GM20431 (cell line): Measurements from ENCODE around the gene GIPC1.
"Not testable (repeated sequence)": the region's sequence is repeated elsewhere in the genome, so short reads cannot be mapped to it uniquely, and the experiment has no call there.

ENCODE experiments used
- in situ Hi-C: fragments of 300-500 bp; cut with MseI, MboI; formaldehyde crosslinking; loops from one replicate; pipeline ENCODE4 v1.15.0; 2020; ENCODE audit warnings: low sequenced_read_pairs; ENCODE audit not compliant: unreplicated experiment

Gene GIPC1

DNA sequence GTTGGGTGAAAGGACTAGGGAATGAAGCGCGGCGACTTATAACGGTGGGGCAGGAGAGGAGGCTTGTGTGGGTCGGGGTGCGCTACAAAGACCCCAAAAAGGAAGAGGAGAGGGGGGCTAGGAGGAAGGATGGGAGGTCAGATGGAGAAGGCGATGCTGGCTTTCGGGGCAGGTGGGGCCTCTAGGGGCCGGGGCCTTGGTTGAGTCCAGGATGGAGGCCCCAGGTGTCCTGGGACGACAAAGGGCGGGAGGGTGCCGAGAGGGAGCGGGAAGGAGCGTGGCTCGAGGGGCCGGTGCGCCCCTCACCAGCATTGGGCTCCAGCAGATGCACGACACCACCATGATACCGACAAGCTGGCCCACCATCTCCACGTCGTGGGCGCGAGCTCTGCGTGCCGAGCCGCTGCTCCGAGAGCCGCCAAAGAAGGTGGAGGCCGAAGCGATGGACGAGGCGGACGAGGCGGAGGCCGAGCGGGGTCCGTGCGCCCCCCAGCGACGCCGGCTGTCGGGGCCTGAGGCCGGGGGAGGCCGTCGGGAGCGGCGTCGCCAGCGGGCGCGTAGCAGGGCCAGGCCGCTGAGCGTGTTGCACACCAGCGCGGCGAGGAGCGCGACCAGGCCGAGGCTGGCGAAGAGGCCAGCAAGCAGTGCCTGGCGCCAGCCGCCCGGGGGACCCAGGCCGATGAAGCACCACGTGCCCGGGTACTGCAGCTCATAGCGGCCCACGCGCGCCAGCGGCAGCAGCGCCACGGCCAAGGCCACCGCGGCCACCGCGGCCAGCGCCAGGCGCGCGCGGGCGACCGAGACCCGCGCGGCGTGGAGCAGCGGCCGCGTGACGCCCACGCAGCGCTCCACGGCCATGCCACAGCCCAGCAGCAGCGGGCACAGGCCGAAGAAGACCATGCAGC lies 22.6 kb downstream of the GIPC1 start:
- in situ Hi-C loops: no loop called here

DNA sequence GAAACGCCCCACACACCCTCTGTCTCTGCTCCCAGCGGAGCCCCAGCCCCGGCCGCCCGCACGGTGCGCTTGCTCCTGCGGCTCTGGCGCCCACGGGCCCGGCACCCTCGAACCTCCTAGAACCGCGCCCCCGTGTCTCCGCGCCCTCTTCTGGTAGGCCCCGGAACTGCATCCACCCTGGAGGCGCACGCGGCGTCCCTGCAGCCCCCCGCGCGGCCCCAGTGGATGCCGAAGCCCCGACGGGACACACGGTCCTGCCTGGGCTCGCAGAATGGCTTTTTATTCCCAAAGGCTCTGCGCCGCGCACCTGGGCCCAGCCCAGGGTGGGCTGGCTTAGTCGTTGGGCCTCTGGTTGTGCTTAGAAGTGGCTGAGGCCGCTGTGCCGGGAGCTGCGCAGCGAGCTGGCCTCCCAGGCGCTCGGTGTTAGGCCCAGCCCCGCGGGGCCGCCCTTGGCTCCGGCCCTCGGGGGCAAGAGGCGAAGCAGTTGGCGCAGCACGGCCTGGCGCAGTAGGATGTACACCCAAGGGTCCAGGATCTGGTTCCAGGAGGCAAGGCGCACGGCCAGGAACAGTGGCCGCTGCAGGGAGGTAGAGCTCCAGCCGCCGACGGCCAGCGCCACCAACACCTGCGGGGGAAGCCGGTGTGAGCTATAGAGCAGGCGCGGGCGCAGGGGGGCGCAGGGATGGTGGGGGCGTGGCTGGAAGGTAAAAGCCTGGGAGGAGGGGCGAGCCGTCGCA lies 23.6 kb downstream of the GIPC1 start:
- in situ Hi-C loops: no loop called here

DNA sequence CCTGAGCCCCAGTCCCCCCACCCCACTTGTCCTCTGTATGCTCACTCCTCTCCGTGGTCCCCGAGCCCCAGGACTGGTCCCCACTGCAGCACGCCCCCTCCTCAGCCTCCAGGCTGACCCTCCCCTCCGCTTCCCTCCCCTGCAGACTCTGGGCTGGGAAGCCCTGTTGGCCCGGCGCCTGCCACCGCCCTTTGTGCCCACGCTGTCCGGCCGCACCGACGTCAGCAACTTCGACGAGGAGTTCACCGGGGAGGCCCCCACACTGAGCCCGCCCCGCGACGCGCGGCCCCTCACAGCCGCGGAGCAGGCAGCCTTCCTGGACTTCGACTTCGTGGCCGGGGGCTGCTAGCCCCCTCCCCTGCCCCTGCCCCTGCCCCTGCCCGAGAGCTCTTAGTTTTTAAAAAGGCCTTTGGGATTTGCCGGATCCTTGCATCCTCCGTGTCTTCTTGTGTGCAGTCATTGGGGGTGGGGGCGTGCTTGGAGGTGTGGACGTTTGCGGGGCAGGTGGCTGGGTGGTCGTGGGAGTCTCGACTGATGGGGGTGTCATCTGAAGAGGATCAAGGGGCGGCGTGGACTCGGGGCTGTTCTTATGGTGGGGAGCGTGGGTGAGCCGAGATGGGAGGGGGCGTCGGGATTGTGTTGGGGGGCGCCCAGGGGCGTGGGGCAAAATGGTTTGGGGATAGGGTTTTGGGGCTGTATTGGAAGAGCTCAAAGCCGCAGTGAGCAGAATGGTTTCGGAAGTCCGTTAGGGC lies 24.3 kb downstream of the GIPC1 start:
- in situ Hi-C loops: no loop called here

DNA sequence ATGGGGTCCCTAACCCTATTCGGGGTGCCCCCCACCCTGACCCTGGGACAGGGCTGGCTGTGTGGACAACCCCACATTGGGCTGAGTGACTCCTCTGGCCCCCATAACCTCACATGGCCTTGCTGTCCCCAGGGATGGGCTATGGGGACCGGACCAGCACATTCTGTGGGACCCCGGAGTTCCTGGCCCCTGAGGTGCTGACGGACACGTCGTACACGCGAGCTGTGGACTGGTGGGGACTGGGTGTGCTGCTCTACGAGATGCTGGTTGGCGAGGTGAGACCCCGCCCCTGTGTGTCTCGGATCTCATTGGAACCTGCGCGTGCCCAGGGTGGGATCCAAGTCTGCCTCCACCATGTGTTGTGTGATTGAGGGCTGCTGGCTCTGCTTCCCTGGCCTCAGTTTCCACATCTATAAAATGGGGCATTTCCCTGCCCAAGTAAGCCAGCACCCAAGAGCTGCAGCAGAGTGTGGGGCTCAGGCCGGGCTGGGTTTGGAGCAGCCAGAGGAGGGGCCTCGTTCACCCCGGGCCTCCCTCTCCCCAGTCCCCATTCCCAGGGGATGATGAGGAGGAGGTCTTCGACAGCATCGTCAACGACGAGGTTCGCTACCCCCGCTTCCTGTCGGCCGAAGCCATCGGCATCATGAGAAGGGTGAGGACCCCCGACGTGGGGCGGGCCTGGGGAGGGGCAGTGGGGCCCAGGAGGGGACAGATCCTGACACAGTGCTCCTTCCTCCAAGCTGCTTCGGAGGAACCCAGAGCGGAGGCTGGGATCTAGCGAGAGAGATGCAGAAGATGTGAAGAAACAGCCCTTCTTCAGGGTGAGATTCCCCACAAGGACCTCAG lies 25.7 kb downstream of the GIPC1 start:
- in situ Hi-C loops: no loop called here

DNA sequence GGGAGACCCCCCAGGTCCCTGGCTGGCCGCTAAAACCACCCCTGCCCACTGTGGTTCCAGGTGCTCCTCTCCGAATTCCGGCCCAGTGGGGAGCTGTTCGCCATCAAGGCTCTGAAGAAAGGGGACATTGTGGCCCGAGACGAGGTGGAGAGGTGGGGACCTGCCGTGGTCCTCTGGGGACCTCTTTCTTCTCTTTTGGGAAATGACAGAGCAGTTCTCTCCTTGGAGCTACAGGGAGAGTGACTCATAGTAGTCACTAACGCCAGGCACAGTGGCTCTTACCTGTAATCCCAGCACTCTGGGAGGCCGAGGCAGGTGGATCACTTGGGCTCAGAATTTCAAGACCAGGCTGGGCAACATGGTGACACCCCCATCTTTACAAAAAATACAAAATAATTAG lies 28.1 kb downstream of the GIPC1 start:
- in situ Hi-C loops: no loop called here

DNA sequence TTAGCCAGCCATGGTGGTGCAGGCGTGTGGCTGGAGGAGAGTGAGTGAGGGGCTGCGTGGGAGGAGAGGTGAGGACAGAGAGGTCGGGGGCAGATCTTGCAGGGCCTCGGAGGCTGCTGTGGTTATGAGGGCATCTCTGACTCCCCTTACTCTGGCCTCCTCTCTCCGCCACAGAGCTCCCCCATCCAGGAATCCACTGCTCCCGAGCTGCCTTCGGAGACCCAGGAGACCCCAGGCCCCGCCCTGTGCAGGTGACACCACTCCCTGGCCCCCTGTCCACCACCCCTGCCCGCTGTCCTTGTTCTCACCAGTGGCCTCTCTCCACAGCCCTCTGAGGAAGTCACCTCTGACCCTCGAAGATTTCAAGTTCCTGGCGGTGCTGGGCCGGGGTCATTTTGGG lies 28.5 kb downstream of the GIPC1 start:
- in situ Hi-C loops: no loop called here

DNA sequence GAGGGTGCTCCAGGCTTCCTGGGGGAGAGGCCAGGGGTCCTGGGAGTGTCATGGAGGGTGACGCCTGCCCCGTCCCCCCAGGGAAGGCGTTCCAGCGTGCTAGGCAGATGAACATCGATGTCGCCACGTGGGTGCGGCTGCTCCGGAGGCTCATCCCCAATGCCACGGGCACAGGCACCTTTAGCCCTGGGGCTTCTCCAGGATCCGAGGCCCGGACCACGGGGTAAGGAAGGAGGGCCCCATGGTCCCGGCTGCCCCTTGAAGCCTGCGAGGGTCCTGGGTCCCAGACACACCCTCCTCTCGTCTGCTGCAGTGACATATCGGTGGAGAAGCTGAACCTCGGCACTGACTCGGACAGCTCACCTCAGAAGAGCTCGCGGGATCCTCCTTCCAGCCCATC lies 32.2 kb downstream of the GIPC1 start:
- in situ Hi-C loops: no loop called here

DNA sequence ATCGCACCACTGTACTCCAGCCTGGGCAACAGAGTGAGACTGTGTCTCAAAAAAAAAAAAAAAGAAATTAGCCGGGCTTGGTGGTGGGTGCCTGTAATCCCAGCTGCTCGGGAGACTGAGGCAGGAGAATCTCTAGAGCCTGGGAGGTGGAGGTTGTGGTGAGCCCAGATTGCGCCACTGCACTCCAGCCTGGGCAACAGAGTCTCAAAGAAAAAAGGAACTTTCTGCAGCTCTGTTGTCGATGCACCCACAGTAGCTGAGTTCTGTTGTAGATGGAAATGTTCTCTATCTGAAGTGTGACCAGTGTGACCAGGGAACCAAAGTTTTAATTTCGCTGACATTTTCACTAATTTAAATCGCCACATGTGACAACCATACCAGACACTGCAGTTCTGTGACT lies 33.5 kb downstream of the GIPC1 start:
- in situ Hi-C loops: not testable (repeated sequence)

DNA sequence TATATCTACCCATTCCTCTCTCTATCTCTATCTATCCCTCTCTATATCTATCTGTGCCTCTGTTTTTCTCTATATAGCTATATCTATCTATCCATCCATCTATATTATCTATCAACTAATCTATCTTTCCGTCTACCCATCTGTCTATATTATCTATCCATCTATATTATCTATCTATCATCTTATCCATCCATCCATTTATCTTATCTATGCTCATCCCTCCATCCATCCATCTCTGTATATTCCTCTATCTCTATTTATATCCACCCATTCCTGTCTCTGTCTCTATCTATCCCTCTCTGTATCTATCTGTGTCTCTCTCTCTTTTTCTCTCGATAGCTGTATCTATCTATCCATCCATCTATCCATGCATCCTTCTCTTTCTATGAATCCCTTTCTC lies 35.0 kb downstream of the GIPC1 start:
- in situ Hi-C loops: no loop called here

DNA sequence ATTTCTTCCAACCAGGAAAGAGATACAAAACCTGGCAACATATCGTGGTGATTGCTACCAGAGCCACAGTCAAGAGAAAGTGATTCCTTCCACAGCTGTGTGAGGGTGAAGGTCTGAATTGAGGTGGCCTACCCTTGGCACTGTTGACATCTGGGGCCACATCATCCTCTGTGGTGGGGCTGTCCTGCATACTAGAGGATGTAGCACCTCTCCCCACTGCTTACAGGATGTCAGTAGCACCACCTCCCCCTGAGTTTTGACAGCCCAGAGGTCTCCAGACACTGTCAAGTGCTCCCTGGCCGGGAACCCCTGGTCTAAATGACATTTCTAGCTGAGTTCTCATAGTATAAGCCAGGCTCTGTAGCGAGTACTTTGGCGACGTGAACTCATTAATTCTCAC lies 36.2 kb downstream of the GIPC1 start:
- in situ Hi-C loops: no loop called here

DNA sequence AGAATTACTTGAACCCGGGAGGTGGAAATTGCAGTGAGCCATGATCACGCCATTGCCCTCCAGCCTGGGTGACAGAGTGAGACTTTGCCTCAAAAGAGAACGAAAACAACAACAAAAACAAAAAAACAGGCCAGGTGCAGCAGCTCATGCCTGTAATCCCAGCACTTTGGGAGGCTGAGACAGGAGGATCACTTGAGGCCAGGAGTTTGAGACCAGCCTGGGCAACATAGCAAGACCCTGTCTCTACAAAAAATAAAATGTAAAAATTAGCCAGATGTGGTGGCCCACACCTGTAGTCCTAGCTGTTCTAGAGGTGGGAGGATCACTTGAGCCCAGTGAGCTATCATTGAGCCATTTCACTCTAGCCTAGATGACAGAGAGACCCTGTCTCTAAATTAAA lies 43.6 kb downstream of the GIPC1 start:
- in situ Hi-C loops: not testable (repeated sequence)

DNA sequence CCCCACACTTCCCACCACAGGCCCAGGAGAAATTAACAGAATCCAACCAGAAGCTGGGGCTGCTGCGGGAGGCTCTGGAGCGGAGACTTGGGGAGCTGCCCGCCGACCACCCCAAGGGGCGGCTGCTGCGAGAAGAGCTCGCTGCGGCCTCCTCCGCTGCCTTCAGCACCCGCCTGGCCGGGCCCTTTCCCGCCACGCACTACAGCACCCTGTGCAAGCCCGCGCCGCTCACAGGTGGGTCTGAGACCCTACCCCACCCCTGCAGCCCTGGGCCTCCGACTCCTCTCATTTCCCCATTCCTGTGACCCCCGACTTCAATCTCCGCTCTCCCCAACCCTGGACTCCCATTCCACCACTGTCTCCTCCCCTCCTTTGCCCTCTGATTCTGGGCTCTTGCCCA lies 45.1 kb downstream of the GIPC1 start:
- in situ Hi-C loops: no loop called here

DNA sequence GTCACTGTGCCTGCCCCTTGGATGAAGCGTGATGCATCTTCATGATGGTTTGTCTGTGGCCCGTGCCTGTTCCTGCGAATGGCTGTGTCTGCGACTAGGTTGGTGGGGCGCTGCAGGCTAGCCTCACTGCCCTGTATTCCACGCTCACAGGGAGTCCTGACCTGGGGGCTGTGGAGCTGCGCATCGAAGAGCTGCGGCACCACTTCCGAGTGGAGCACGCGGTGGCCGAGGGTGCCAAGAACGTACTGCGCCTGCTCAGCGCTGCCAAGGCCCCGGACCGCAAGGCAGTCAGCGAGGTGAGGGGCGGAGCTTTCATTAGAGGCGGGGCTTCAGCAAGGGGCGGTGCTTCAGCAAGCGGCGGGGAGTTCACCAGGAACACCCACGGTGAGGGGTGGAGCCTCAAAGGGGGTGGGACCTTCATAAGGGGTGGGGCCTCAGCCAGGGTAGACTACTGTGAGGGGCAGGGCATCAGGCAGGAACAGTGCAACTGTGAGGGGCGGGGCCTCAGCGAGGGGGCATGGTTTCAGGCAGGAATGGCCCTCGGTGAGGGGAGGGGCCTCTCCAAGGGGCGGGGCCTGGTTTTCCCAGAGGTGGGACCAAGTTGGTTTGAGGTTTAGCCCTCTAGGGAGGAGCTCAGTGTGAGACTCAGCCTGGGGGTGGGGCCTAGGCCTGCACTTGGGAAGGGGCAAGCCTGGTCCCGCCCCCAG lies 45.6 kb downstream of the GIPC1 start:
- in situ Hi-C loops: no loop called here

DNA sequence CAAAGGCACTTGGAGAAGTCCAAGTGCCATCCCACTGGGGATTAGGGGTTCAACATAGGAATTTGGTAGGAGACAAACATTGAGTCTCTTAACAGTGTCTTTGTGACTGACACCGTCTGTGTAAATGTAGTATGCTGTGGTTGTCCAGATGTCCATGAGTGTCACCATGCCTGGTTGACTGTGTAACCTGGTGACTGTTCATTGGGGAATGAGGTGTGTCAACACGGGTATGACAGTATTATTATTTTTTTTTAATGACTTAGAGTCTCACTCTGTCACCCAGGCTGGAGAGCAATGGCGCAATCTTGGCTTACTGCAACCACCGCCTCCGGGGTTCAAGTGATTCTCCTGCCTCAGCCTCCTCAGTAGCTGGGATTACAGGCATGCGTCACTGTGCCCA lies 46.6 kb downstream of the GIPC1 start:
- in situ Hi-C loops: no loop called here

DNA sequence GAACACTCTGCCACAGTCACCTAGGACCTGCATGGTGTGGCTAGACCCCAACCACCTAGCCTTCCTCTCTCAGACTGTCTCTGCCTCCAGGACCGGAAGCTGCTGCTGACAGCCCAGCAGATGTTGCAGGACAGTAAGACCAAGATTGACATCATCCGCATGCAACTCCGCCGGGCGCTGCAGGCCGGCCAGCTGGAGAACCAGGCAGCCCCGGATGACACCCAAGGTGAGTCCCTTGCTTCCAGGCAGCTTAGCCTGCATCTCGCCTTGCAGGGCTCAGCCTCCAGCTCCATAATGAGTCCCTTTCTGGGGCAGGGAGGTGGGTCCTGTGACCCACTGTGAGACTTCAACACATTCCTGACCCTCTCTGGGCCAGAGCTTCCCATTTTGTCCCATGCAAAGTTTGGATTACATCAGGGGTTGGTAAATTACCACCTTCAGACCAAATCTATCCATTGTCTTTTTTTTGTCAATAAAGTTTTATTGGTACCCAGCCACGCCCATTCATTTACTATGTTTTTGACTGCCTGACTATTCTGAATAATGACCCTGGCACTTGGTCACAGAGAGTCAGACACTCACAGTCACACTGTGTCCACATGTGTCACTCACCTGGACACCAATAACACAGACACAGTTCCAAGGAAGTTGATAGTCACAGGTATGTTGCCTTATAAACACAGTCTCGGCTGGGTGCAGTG lies 49.4 kb downstream of the GIPC1 start:
- in situ Hi-C loops: no loop called here

DNA sequence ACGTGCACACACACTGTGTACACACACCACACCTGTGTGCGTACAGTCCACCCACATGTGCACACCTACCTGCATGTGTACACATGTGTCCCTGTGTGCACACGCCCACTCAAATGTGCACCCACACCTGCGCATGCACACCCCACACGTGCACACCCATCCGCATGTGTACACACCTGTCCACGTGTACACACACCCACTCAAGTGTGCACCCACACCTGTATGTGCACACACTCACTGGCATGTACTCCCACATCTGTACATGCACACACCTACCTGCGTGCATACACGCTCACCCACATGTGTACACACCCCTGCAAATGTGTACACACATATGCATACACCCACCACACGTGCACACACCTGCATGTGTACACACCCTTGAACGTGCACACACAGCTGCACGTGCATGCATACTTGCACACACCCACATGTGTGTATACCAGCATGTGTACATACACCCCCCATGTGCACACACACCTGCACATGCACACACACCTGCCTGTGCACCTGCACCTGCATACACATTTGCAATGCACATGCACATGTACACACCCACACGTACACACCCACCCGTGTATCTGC lies 52.2 kb downstream of the GIPC1 start:
- in situ Hi-C loops: no loop called here

DNA sequence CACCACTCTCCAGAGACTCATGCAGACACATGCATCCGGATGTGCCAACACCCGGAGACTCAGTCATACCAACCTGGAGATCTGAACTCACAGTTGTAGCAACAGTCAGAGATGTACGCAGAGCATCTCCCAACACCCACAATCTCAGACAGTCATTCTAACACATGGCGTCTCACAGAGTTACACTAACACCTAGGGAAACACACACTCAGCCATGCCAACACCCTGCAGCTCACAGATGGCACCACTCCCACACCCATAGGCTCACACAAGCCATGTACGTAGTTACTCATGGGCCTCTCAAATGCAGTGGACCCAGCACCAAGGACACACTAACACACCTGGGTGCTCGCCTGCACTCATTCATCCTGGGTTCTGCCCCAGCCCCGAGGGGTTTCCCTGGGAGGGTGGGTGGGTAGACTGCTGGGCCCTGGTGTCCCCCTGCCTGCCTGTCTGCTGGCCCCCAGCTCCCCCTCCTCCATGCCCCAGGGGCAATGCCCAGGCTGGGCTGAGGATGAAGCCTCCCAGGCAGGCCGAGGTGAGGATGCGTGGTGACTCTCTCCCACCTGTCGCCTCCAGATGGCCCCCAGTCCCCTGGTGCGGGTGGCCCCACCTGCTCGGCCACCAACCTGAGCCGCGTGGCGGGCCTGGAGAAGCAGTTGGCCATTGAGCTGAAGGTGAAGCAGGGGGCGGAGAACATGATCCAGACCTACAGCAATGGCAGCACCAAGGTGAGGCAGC lies 52.9 kb downstream of the GIPC1 start:
- in situ Hi-C loops: no loop called here
